DMS79 treated with DMSO at 0.1 percent for 48 hours (cell line): Measurements from ENCODE around the gene LEMD2.

Experiments
- DNase-seq: peaks from one replicate; lab custom pipeline; 2025; lab: John Stamatoyannopoulos, UW

LEMD2 gene

GRCh38 chr6:33738153-33738552 lies 50.8 kb downstream of the LEMD2 start:
- DNase-seq = no peak

GRCh38 chr6:33737267-33738026 lies 51.5 kb downstream of the LEMD2 start:
- DNase-seq = no peak

GRCh38 chr6:33735216-33735615 lies 53.7 kb downstream of the LEMD2 start:
- no peak for DNase-seq

- no peak for DNase-seq
Observed at GRCh38 chr6:33733709-33734007, 55.3 kb downstream of the LEMD2 start.

- DNase-seq = no peak
Observed at GRCh38 chr6:33732817-33733708, 55.9 kb downstream of the LEMD2 start.

GRCh38 chr6:33732385-33732784 lies 56.5 kb downstream of the LEMD2 start:
- no peak for DNase-seq

GRCh38 chr6:33731751-33732282 lies 57.1 kb downstream of the LEMD2 start:
- no peak for DNase-seq

- DNase-seq = no peak
Observed at GRCh38 chr6:33731035-33731434, 57.9 kb downstream of the LEMD2 start.

- no peak for DNase-seq
Observed at GRCh38 chr6:33730611-33731010, 58.3 kb downstream of the LEMD2 start.

GRCh38 chr6:33729059-33729458 lies 59.9 kb downstream of the LEMD2 start:
- no peak for DNase-seq

- DNase-seq = no peak
Observed at GRCh38 chr6:33728438-33728837, 60.5 kb downstream of the LEMD2 start.

GRCh38 chr6:33727932-33728331 lies 61.0 kb downstream of the LEMD2 start:
- DNase-seq = no peak

- DNase-seq = no peak
Observed at GRCh38 chr6:33727126-33727525, 61.8 kb downstream of the LEMD2 start.

- DNase-seq = no peak
Observed at GRCh38 chr6:33726696-33727095, 62.2 kb downstream of the LEMD2 start.

GRCh38 chr6:33725891-33726673 lies 62.8 kb downstream of the LEMD2 start:
- no peak for DNase-seq

GRCh38 chr6:33725222-33725621 lies 63.7 kb downstream of the LEMD2 start:
- no peak for DNase-seq

- no peak for DNase-seq
Observed at GRCh38 chr6:33724102-33725023, 64.6 kb downstream of the LEMD2 start.

- DNase-seq = no peak
Observed at GRCh38 chr6:33723371-33724085, 65.4 kb downstream of the LEMD2 start.

GRCh38 chr6:33722103-33722623 lies 66.8 kb downstream of the LEMD2 start:
- DNase-seq = no peak

GRCh38 chr6:33721508-33721907 lies 67.4 kb downstream of the LEMD2 start:
- DNase-seq = no peak
